AG04450 (cell line): ENCODE measurements around the gene SEMA5B. TPM values are rescaled to one million over a fixed set of nuclear protein-coding genes. Genes with fewer than 3 reads are reported as not detected.

Experiments used
- CTCF ChIA-PET: fragments of 300-600, 350-600 bp; formaldehyde crosslinking; extraction: SDS; loops from one replicate; lab custom pipeline; 2022; ENCODE audit warnings: antibody characterized with exemption, inconsistent platforms; lab: Charles Lee
- POLR2A ChIA-PET: fragments of 350-600 bp; formaldehyde crosslinking; extraction: SDS; loops from one replicate; lab custom pipeline; 2021; ENCODE audit warnings: antibody characterized with exemption, inconsistent platforms; lab: Yijun Ruan, JAX
- DNase-seq: peaks from one replicate; pipeline ENCODE4 v3.0.0-alpha.2; 2011; ENCODE audit warnings: low read depth, low spot score
- H3K27ac ChIP-seq: one replicate; pipeline ENCODE4 v1.5.1; 2012; ENCODE audit warnings: low read depth, low read length, control low read depth
- H3K27me3 ChIP-seq: one replicate; pipeline ENCODE4 v1.6.0; 2012; ENCODE audit warnings: low read length; ENCODE audit not compliant: control insufficient read depth, insufficient read depth
- H3K4me3 ChIP-seq: 2 replicates; pipeline ENCODE4 v1.5.1; 2011; ENCODE audit warnings: mild to moderate bottlenecking, low read depth, low read length, control low read depth
- H3K9me3 ChIP-seq: 2 replicates; pipeline ENCODE4 v1.5.1; 2012; ENCODE audit warnings: low read length; ENCODE audit not compliant: control insufficient read depth, insufficient read depth
- CTCF ChIP-seq: IDR thresholded peaks from 2 replicates; pipeline ENCODE4 v1.5.1; 2011; ENCODE audit warnings: low read depth, low read length, control low read depth, inconsistent platforms
- polyA plus RNA-seq: library from polyadenylated mRNA; depleted of rRNA; stranded (reverse); fragments of >200 nt; gene quantifications from 2 replicates; pipeline ENCODE4 v1.2.3, GENCODE V29; 2011

The SEMA5B gene
- polyA plus RNA-seq, 1 experiment = not detected

- Histone ChIP-seq H3K27me3 (peaks cover 64% of the 10 kb centered on the region), H3K27ac (no peak overlapping the region), H3K9me3 (no peaks in the 10 kb centered on the region), H3K4me3 (no peak overlapping the region)
- ChIA-PET POLR2A (no interaction called here), CTCF (no interaction called here)
- no peak for TF ChIP-seq CTCF
- no peak for DNase-seq
Measured at GRCh38 chr3:122920986-122921385, 106.6 kb downstream of the SEMA5B start.

- no peak for TF ChIP-seq CTCF
- DNase-seq = no peak
- no peak overlapping the region for H3K27ac ChIP-seq
- ChIA-PET CTCF (no interaction called here), POLR2A (no interaction called here)
- H3K27me3 ChIP-seq = peaks cover 67% of the 10 kb centered on the region
- no peaks in the 10 kb centered on the region for H3K9me3 ChIP-seq
- H3K4me3 ChIP-seq = no peak overlapping the region
Measured at GRCh38 chr3:122919291-122919610, 108.3 kb downstream of the SEMA5B start.

- DNase-seq = no peak
- Histone ChIP-seq H3K27ac (no peak overlapping the region), H3K27me3 (peaks cover 69% of the 10 kb centered on the region), H3K9me3 (no peaks in the 10 kb centered on the region; the same call in 1 of the 2 replicates), H3K4me3 (no peak overlapping the region)
- ChIA-PET CTCF (no interaction called here), POLR2A (no interaction called here)
- no peak for TF ChIP-seq CTCF
Measured at GRCh38 chr3:122918576-122919290, 108.8 kb downstream of the SEMA5B start.

- DNase-seq = no peak
- Histone ChIP-seq H3K27ac (no peak overlapping the region), H3K9me3 (no peaks in the 10 kb centered on the region; the same call in 1 of the 2 replicates), H3K27me3 (peaks cover 68% of the 10 kb centered on the region), H3K4me3 (no peak overlapping the region)
- ChIA-PET CTCF (no interaction called here), POLR2A (no interaction called here)
- TF ChIP-seq CTCF = no peak
Measured at GRCh38 chr3:122917412-122917811, 110.2 kb downstream of the SEMA5B start.

DNA sequence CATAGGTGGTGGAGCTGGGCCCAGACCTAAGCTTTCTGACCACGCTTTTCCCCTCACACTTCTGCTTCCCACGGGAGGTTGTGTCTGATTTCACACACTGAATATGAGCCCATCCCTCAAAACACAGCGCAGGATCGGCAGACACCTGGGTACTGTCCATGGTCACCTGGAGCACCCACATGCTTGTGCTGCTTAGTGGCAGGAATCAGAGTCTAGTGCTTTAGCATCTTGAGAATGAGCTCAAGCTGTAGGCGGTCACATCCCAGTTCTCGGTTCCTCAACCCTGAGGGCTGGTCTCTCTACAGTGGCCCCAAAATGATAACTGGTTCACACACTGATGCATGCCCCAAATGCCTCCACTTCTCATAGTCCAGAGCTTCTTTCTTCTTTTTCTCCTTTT, 111.0 kb downstream of the SEMA5B start:
- H3K27ac ChIP-seq = no peak overlapping the region

More for the DNA sequence above, 111.0 kb downstream of the SEMA5B start:
- POLR2A ChIA-PET = no interaction called here
- Histone ChIP-seq H3K27me3 (peaks cover 66% of the 10 kb centered on the region), H3K9me3 (no peaks in the 10 kb centered on the region; the same call in 1 of the 2 replicates), H3K4me3 (no peak overlapping the region)
- no peak for TF ChIP-seq CTCF
- no peak for DNase-seq
- CTCF ChIA-PET = no interaction called here
